Esophagus squamous epithelium (tissue), 5 donors: ENCODE measurements around the gene EGFR. TPM values are rescaled to one million over a fixed set of nuclear protein-coding genes. Genes with fewer than 3 reads are reported as not detected.

ENCODE experiments used
- DNase-seq: peaks from one replicate; lab custom pipeline; 2025; lab: John Stamatoyannopoulos, UW
- H3K27ac ChIP-seq, 4 donors: fragments of 200-600 bp; sonication (generic); one replicate each; pipeline ENCODE4 v1.5.1; 2016 to 2019; ENCODE audit warnings: mild to moderate bottlenecking in 1 of 4
- H3K27me3 ChIP-seq, 4 donors: fragments of 200-600 bp; sonication (generic); 1 replicate in 3 of 4; 2 replicates in 1 of 4; pipeline versions ENCODE4 v1.5.1 to v1.6.0; 2017 to 2021; ENCODE audit warnings: antibody characterized with exemption in 1 of 4
- H3K36me3 ChIP-seq, 3 donors: fragments of 200-600 bp; sonication (generic); one replicate each; pipeline ENCODE4 v1.5.1; 2016 to 2019
- H3K4me1 ChIP-seq, 3 donors: fragments of 200-600 bp; sonication (generic); one replicate each; pipeline ENCODE4 v1.5.1; 2017 to 2019
- H3K4me3 ChIP-seq, 4 donors: fragments of 200-600 bp; sonication (generic); 1 replicate in 3 of 4; 2 replicates in 1 of 4; pipeline ENCODE4 v1.5.1; 2016 to 2019; ENCODE audit warnings: mild to moderate bottlenecking in 2 of 4, moderate library complexity in 1 of 4
- H3K9me3 ChIP-seq, 3 donors: fragments of 200-600 bp; sonication (generic); one replicate each; pipeline ENCODE4 v1.5.1; 2016 to 2019
- CTCF ChIP-seq, 6 experiments: fragments of 450-650 bp in 4 of 6; fragments of 200-600 bp in 2 of 6; sonication (generic) in 2 of 6; IDR thresholded peaks; one replicate each; pipeline ENCODE4 v1.5.1; 2016 to 2019; ENCODE audit warnings: antibody characterized with exemption in 6 of 6, mild to moderate bottlenecking in 4 of 6, moderate library complexity in 4 of 6
- POLR2A ChIP-seq, 4 donors: fragments of 450-650 bp; IDR thresholded peaks; one replicate each; pipeline ENCODE4 v1.6.1; 2017; ENCODE audit warnings: antibody characterized with exemption in 4 of 4, mild to moderate bottlenecking in 4 of 4, moderate library complexity in 3 of 4
- WGBS, 2 donors: methylation state at CpG; one replicate each; pipeline ENCODE4 v1.1.5; 2018; 5-methylcytosine and 5-hydroxymethylcytosine counted together
- intact Hi-C: fragments of 100-400 bp; cut with DNase I; formaldehyde crosslinking; loops from one replicate; pipeline ENCODE4 v1.15.0; 2022
- total RNA-seq, 4 donors: library from RNA; depleted of rRNA; stranded (reverse); fragments of >200 nt; gene quantifications; one replicate each; pipeline ENCODE4 v1.1.0, GENCODE V29; 2016
- donor health status: DM: yes; HTN: yes; CAD: no.

EGFR gene
- total RNA-seq, 4 donors from 2014 or later = 66.1 to 108 (median 72.3) TPM

DNA sequence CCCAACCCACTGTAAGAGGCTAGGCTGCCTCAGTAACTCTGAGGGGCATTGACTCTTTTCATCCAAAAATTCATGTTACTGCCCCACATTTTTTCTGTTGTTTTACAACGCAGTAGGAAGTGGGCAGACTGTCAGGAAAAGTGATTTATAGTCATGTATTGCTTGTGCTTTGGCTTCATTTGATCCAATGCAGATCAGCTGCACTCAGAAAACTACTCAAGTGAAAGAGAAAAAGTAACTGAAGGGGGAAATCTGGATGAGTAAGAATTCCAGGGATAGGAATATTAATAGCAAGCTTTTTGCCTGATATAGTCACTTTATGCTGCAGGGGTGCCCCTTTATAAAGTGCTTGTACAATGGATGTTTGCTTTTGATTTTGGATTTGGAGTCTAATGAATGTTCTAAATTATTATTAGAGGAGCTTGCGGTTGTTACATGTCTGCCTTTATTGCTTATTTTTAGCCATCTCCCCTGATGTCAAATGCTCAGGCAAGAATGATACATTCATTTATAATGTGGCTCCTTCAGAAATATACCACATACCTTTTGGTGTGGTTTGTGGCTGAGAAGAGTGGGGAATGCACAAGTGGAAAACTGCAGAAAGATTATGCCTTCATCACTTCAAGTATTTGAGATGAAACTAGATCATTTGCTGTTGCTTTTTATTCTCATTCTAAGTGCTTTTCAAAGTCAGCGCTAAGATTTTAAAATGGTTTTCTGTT lies 86.1 kb downstream of the EGFR start:
- Histone ChIP-seq H3K36me3 (peaks cover 0 to 7% (median 0%) of the 10 kb centered on the region in 3 donors), H3K4me3 (no peak overlapping the region), H3K4me1 (peaks cover 23 to 85% (median 52%) of the 10 kb centered on the region in 3 donors), H3K9me3 (no peaks in the 10 kb centered on the region), H3K27me3 (no peaks in the 10 kb centered on the region), H3K27ac (peak overlapping the region in 2 of 4 donors; percentile 11 to 24)
- no peak for DNase-seq
- WGBS, 2 donors = 41 to 57% methylated on average over 3 of the region's 3 CpGs
- no peak for TF ChIP-seq CTCF (IDR thresholded peaks at IDR 0.05)
- TF ChIP-seq POLR2A (IDR thresholded peaks at IDR 0.05) = no peak
- intact Hi-C loops = no loop called here

DNA sequence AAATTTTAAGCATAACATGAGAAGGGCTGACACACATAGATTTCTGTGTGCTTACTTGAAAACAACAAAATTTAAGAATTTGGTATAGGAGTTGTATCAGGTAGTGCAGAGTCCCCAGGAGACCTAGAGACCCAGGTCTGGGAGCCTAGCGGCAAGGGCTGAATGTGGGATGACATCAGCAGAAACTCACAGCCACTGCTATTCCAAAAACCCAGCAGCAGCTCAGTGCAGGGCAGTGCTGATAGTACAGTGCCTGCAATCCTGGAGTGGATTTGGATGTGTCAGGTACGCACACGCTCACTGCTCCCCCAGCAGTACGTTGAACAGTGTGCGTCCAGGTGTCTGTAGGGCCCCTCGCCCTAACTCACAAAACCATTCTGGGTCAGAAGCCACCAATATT lies 87.1 kb downstream of the EGFR start:
- Histone ChIP-seq H3K4me3 (no peak overlapping the region), H3K9me3 (no peaks in the 10 kb centered on the region), H3K27ac (peak overlapping the region in 1 of 4 donors; percentile 47), H3K36me3 (peaks cover 0 to 7% (median 0%) of the 10 kb centered on the region in 3 donors), H3K4me1 (peaks cover 21 to 85% (median 52%) of the 10 kb centered on the region in 3 donors), H3K27me3 (no peaks in the 10 kb centered on the region)
- no peak for DNase-seq
- intact Hi-C loops = no loop called here
- no peak for TF ChIP-seq POLR2A (IDR thresholded peaks at IDR 0.05)
- no peak for TF ChIP-seq CTCF (IDR thresholded peaks at IDR 0.05)
- WGBS, 2 donors = 75 to 96% methylated on average over 6 of the region's 6 CpGs

GRCh38 chr7:55107946-55108345 lies 89.1 kb downstream of the EGFR start:
- no peaks in the 10 kb centered on the region for H3K27me3 ChIP-seq
- no peak for DNase-seq
- no peak overlapping the region for H3K4me3 ChIP-seq
- WGBS, 2 donors = 41 to 52% methylated on average over 4 of the region's 4 CpGs
- peak overlapping the region; percentile 43 to 82 (median 68) for H3K27ac ChIP-seq
- intact Hi-C loops = no loop called here
- peaks cover 0 to 7% (median 0%) of the 10 kb centered on the region in 3 donors for H3K36me3 ChIP-seq
- no peaks in the 10 kb centered on the region for H3K9me3 ChIP-seq
- TF ChIP-seq CTCF (IDR thresholded peaks at IDR 0.05) (no peak), POLR2A (IDR thresholded peaks at IDR 0.05) (no peak)
- peaks cover 15 to 90% (median 55%) of the 10 kb centered on the region in 3 donors for H3K4me1 ChIP-seq

- Histone ChIP-seq H3K9me3 (no peaks in the 10 kb centered on the region), H3K4me3 (no peak overlapping the region), H3K4me1 (peaks cover 15 to 94% (median 58%) of the 10 kb centered on the region in 3 donors), H3K27ac (peak overlapping the region; percentile 43 to 82 (median 68)), H3K36me3 (peaks cover 0 to 7% (median 0%) of the 10 kb centered on the region in 3 donors), H3K27me3 (no peaks in the 10 kb centered on the region)
- intact Hi-C loops = no loop called here
- 36 to 48% methylated on average over 5 of the region's 5 CpGs for WGBS, 2 donors
- no peak for DNase-seq
- no peak for TF ChIP-seq POLR2A (IDR thresholded peaks at IDR 0.05)
- no peak for TF ChIP-seq CTCF (IDR thresholded peaks at IDR 0.05)
Observed at GRCh38 chr7:55108401-55108800, 89.6 kb downstream of the EGFR start.

- no peak for DNase-seq
- Histone ChIP-seq H3K9me3 (no peaks in the 10 kb centered on the region), H3K27me3 (no peaks in the 10 kb centered on the region), H3K36me3 (peaks cover 0 to 7% (median 0%) of the 10 kb centered on the region in 3 donors), H3K4me3 (no peak overlapping the region), H3K4me1 (peaks cover 15 to 98% (median 58%) of the 10 kb centered on the region in 3 donors), H3K27ac (peak overlapping the region; percentile 43 to 82 (median 68))
- intact Hi-C loops = no loop called here
- 43 to 55% methylated on average over 3 of the region's 3 CpGs for WGBS, 2 donors
- TF ChIP-seq POLR2A (IDR thresholded peaks at IDR 0.05) = no peak
- no peak for TF ChIP-seq CTCF (IDR thresholded peaks at IDR 0.05)
Observed at GRCh38 chr7:55108818-55109217, 90.0 kb downstream of the EGFR start.
